ENCODE results near the gene ANKRD12.
A peak's percentile ranks its signal among the peaks of the same experiment; 100 is the strongest.

The ANKRD12 gene

GRCh38 chr18:9101730-9102507, 34.7 kb upstream of the ANKRD12 start:
- peak overlapping the region; percentile 94 to 95 for H3K27ac Mint-ChIP-seq
- ATAC-seq (peak; percentile 36), DNase-seq (no peak)
- no peaks in the 10 kb centered on the region for H3K27me3 Mint-ChIP-seq
- peaks cover 42% of the 10 kb centered on the region for H3K4me1 Mint-ChIP-seq
- peak overlapping the region; percentile 95 for H3K4me3 Mint-ChIP-seq
- H3K9me3 Mint-ChIP-seq, result no peaks in the 10 kb centered on the region

GRCh38 chr18:9102508-9103375, 33.8 kb upstream of the ANKRD12 start, which contains the start of gene NDUFV2:
NDUFV2 (plus strand) TSS chr18:9102699; CDS start chr18:9102744, 45 bp downstream.
- DNase-seq (peak; percentile 98 to 99), ATAC-seq (peak; percentile 96)
- peak within 1 kb of the TSS; percentile 94 to 99 for H3K27ac Mint-ChIP-seq
- H3K4me3 Mint-ChIP-seq, result peak within 1 kb of the TSS; percentile 95
- H3K27me3 Mint-ChIP-seq, result no peaks in the 10 kb centered on the region
- peaks cover 42% of the 10 kb centered on the region for H3K4me1 Mint-ChIP-seq
- H3K9me3 Mint-ChIP-seq, result no peaks in the 10 kb centered on the region

DNA sequence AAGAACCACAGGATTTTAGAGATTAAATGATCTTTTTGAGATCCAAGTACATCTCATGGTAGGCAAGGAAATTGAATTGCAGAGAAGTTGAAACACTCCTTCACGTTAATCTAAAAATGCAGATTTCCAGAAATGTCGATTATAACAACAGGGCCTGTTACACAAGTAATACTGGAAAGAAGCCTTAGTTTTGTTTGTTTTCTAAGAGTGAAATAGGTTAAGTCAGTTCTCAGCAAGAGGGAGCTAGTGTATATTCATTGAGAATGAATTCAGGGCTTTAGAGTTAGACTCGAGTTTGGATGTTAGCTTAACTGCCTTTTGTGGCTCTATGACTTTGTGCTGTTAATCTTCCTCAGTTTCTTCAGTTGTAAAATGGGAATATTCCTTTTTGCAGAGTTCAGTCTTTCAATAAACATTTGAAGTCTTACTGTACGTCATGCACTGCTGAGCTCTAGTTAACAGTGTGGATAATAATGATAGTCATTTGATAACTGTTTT, 33.2 kb upstream of the ANKRD12 start:
- Mint-ChIP-seq H3K9me3 (no peaks in the 10 kb centered on the region), H3K27ac (peak overlapping the region; percentile 59 to 99), H3K4me1 (peaks cover 45% of the 10 kb centered on the region), H3K27me3 (no peaks in the 10 kb centered on the region), H3K4me3 (peak overlapping the region; percentile 95)
- DNase-seq (no peak), ATAC-seq (no peak)

- peak overlapping the region; percentile 95 for H3K4me3 Mint-ChIP-seq
- DNase-seq, result no peak
- ATAC-seq, result no peak
- no peaks in the 10 kb centered on the region for H3K27me3 Mint-ChIP-seq
- peaks cover 54% of the 10 kb centered on the region for H3K4me1 Mint-ChIP-seq
- no peaks in the 10 kb centered on the region for H3K9me3 Mint-ChIP-seq
- H3K27ac Mint-ChIP-seq, result peak overlapping the region; percentile 59 to 99
These were observed 32.2 kb upstream of the ANKRD12 start for GRCh38 chr18:9104244-9104901.

DNA sequence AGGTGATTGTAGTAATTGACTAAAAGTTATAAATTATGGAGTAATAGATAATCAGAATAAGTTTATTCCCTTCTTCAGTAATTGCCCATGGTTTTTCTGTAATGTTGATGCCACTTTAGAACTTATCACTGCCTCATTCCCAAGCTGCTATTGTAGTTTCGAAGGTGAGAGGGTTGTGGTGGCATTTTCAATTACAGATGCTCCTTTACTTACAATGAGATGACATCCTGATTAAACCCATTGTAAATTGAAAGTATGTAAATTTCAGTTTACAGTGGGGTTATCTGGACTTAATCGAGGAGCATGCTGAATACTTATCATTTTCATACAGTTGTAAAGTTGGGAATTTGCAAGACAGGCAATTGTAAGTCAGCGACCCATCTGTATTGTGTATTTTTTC, 31.2 kb upstream of the ANKRD12 start:
- H3K4me1 Mint-ChIP-seq, result peaks cover 65% of the 10 kb centered on the region
- DNase-seq, result no peak
- H3K27me3 Mint-ChIP-seq, result no peaks in the 10 kb centered on the region
- peak overlapping the region; percentile 95 for H3K4me3 Mint-ChIP-seq
- H3K27ac Mint-ChIP-seq, result no peak overlapping the region
- no peaks in the 10 kb centered on the region for H3K9me3 Mint-ChIP-seq
- no peak for ATAC-seq

DNA sequence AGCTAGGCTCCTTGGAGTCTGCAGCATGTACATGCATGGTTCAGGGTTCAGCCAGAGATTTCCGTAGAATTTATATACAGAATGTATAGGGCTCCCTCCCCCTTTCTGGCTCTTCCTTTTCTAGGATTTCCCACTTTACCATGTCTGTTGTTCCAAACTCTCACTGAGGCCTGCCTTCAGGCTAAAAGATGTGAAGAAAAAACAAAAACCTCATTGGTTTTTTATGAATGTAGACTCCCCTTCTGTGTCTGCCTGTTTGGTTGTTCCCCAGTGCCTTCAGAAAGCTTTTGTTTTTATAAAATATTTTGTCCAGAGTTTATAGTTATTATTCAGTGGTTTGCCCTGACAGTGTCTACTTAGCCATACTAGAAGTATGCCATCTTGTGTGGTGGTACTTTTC, 30.5 kb upstream of the ANKRD12 start:
- ATAC-seq (no peak), DNase-seq (no peak)
- peaks cover 72% of the 10 kb centered on the region for H3K4me1 Mint-ChIP-seq
- peak overlapping the region; percentile 95 for H3K4me3 Mint-ChIP-seq
- H3K27me3 Mint-ChIP-seq, result no peaks in the 10 kb centered on the region
- peak overlapping the region in 1 of 2 donors; percentile 30 for H3K27ac Mint-ChIP-seq
- no peaks in the 10 kb centered on the region for H3K9me3 Mint-ChIP-seq

DNA sequence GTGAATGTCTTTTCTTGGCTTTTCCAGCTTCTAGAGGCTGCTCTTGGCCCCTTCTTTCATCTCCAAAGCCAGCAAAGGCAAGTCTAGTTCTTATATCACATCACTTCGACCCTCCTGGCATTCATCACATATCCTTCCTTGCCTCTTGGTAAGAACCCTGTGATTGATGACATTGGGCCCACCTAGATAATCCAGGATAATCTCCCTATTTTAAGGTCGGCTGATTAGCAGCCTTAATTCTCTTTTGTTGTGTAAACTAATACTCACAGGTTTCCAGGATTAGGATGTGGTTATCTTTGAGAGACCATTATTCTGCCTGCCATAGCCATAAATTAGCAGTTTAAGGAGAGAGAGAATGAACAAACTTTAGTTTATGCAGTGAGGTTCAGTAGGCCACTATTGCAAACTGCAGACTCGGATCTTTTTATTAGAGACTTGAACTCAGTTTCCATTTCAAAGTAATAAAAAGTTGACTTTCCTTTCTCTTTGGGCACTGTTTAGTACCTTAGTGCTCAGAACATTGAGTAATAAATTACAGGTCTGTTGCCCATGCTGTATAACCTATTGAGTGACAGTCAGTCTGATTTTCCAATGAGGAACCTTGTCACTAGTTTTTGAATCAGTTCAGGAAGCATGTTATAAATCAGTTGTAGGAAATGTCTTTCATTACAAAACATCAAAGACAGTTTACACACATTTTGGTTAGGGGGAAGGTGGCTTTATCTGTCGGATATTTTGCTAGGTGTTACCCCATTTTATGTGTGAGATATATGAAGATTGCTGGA, 29.6 kb upstream of the ANKRD12 start:
- Mint-ChIP-seq H3K27me3 (no peaks in the 10 kb centered on the region), H3K4me1 (peaks cover 67% of the 10 kb centered on the region), H3K27ac (peak overlapping the region; percentile 71 to 77), H3K4me3 (peak overlapping the region; percentile 95), H3K9me3 (no peaks in the 10 kb centered on the region)
- ATAC-seq, result no peak
- DNase-seq, result no peak

DNA sequence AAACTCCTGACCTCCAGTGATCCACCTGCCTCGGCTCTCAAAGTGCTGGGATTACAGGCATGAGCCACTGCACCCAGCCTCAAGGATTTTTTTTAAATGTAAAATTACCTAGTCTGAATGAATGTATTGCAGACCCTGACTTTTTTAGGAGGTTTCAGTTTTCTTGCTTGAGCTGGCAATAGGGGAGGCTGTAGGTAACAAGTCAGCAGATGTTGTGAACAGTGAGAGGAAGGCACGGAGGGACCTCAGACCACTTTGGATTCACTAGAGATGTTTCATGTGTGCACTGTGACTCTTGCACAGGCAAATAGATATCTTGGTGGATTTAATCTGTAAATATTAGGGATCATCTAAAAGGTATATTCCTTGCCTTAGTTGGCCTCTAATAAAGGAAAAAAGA, 27.7 kb upstream of the ANKRD12 start:
- H3K4me1 Mint-ChIP-seq, result peaks cover 83% of the 10 kb centered on the region
- ATAC-seq (peak; percentile 69), DNase-seq (no peak)
- H3K4me3 Mint-ChIP-seq, result peak overlapping the region; percentile 59 to 95
- H3K27me3 Mint-ChIP-seq, result no peaks in the 10 kb centered on the region
- peak overlapping the region; percentile 80 to 87 for H3K27ac Mint-ChIP-seq
- no peaks in the 10 kb centered on the region for H3K9me3 Mint-ChIP-seq

DNA sequence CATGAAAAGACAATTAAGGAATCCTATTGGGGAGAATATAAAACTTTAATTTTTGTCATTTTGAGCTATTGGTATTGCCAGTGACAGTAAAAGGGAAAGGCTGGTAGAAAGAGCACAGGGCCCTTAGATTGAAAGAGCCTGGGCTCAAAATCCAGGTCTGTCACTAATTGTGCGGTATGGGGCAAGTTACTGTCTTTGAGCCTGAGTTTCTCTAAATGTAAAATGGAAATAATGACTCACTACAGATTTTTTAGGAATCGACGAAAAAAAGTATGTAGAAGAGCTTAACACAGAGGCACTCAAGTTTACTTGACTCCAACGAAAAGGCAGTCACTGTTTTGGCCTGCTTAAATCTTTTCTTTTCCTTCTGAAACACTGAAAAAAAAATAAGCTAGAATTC, 27.1 kb upstream of the ANKRD12 start:
- no peaks in the 10 kb centered on the region for H3K27me3 Mint-ChIP-seq
- H3K4me3 Mint-ChIP-seq, result peak overlapping the region; percentile 59 to 95
- ATAC-seq, result no peak
- DNase-seq, result no peak
- peak overlapping the region; percentile 13 to 71 for H3K27ac Mint-ChIP-seq
- H3K9me3 Mint-ChIP-seq, result no peaks in the 10 kb centered on the region
- peaks cover 81% of the 10 kb centered on the region for H3K4me1 Mint-ChIP-seq

GRCh38 chr18:9113468-9114149, 23.0 kb upstream of the ANKRD12 start:
- no peaks in the 10 kb centered on the region for H3K27me3 Mint-ChIP-seq
- H3K27ac Mint-ChIP-seq, result peak overlapping the region in 1 of 2 donors; percentile 77
- no peaks in the 10 kb centered on the region for H3K9me3 Mint-ChIP-seq
- ATAC-seq (no peak), DNase-seq (no peak)
- H3K4me1 Mint-ChIP-seq, result peaks cover 88% of the 10 kb centered on the region
- peak overlapping the region; percentile 27 to 37 for H3K4me3 Mint-ChIP-seq

- H3K9me3 Mint-ChIP-seq, result no peaks in the 10 kb centered on the region
- ATAC-seq, result no peak
- peak overlapping the region; percentile 82 to 99 for H3K27ac Mint-ChIP-seq
- H3K4me3 Mint-ChIP-seq, result peak overlapping the region; percentile 55 to 69
- no peak for DNase-seq
- peaks cover 82% of the 10 kb centered on the region for H3K4me1 Mint-ChIP-seq
- H3K27me3 Mint-ChIP-seq, result no peaks in the 10 kb centered on the region
These were observed 20.6 kb upstream of the ANKRD12 start for GRCh38 chr18:9115984-9116383.

GRCh38 chr18:9117980-9118841, 18.4 kb upstream of the ANKRD12 start:
- Mint-ChIP-seq H3K4me3 (peak overlapping the region; percentile 71 to 84), H3K9me3 (no peaks in the 10 kb centered on the region)
- no peak for DNase-seq

DNA sequence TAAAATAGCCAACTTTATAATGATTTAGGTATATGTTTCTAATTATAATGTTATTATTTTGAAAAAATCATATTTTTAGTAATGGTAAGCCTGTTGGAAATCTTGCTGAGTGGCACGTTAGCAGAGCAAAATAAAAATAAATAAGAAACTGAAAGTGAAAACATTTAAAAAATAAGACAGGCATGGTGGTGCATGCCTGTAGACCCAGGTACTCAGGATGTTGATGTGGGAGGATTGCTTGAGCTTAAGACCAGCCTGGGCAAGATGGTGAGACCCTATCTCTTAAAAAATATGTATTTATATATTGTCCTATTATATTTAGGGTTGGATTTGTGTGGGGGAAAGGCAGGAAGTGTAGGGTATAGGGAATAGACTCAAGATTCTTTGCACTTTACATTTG, 15.8 kb upstream of the ANKRD12 start:
- Mint-ChIP-seq H3K27ac (no peak overlapping the region), H3K4me1 (peaks cover 70% of the 10 kb centered on the region), H3K27me3 (no peaks in the 10 kb centered on the region), H3K4me3 (peak overlapping the region; percentile 63 to 78), H3K9me3 (no peaks in the 10 kb centered on the region)
- ATAC-seq (no peak), DNase-seq (no peak)

More at GRCh38 chr18:9117980-9118841, 18.4 kb upstream of the ANKRD12 start:
- Mint-ChIP-seq H3K4me1 (peaks cover 78% of the 10 kb centered on the region), H3K27ac (peak overlapping the region; percentile 95 to 97), H3K27me3 (no peaks in the 10 kb centered on the region)
- ATAC-seq, result peak; percentile 75

All from stimulated activated naive CD8-positive, alpha-beta T cell treated with anti-CD3 and anti-CD28 coated beads, Interleukin-15, amount 100 ng/mL, for 72 hours (primary cell).